Ovary (tissue), 3 donors: ENCODE data around the gene VPS33B.

ENCODE experiments used
- EP300 ChIP-seq: sonication (generic); formaldehyde crosslinking; IDR thresholded peaks from one replicate; pipeline ENCODE4 v1.6.1; 2017; ENCODE audit warnings: antibody characterized with exemption
- TF ChIP-seq, protein P1 (sequence below), 3 donors: fragments of 450-650 bp in 2 of 3; fragments of 200-600 bp in 1 of 3; IDR thresholded peaks; one replicate each; pipeline versions ENCODE4 v1.5.1 to v1.8.0; 2016 to 2022; ENCODE audit warnings: antibody characterized with exemption in 3 of 3, mild to moderate bottlenecking in 1 of 3
- donor health status: DM: no; HTN: no; CAD: no.

DNA sequence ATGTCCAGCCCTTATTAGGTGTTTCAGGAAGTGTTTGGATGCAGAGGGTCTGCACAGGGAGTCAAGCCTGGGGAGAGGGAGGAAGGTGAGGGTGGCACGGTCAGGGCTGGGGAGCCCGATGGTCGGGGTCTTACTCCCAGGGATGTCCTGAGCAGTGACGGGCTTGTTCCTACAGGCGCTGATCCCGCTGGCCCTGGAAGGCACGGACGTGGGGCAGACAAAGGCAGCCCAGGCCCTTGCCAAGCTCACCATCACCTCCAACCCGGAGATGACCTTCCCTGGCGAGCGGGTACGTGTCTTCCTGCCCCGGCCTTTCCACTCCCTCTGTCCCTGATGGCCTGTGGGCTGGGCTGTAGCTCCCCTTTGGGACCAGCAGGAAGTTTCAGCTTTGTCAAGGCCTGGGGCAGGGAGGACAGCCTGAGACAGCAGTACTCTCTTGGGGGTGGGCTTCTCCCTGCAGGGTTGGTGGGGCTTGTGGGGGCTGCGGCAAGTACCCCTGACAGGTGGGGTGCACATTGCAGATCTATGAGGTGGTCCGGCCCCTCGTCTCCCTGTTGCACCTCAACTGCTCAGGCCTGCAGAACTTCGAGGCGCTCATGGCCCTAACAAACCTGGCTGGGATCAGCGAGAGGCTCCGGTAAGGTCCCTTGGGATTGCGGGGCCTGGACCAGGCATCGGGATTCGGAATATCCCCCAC, 72.3 kb downstream of the VPS33B start:
- TF ChIP-seq, protein P1, sequence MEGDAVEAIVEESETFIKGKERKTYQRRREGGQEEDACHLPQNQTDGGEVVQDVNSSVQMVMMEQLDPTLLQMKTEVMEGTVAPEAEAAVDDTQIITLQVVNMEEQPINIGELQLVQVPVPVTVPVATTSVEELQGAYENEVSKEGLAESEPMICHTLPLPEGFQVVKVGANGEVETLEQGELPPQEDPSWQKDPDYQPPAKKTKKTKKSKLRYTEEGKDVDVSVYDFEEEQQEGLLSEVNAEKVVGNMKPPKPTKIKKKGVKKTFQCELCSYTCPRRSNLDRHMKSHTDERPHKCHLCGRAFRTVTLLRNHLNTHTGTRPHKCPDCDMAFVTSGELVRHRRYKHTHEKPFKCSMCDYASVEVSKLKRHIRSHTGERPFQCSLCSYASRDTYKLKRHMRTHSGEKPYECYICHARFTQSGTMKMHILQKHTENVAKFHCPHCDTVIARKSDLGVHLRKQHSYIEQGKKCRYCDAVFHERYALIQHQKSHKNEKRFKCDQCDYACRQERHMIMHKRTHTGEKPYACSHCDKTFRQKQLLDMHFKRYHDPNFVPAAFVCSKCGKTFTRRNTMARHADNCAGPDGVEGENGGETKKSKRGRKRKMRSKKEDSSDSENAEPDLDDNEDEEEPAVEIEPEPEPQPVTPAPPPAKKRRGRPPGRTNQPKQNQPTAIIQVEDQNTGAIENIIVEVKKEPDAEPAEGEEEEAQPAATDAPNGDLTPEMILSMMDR (IDR thresholded peaks at IDR 0.05) = no peak
- no peak for TF ChIP-seq EP300
